Activated T-cell treated with anti-CD3 and anti-CD28 coated beads, Interleukin-2, amount 50 U/mL, for 48 hours (primary cell): Measurements from ENCODE around the gene BANF2.
"Not testable (repeated sequence)": the region's sequence is repeated elsewhere in the genome, so short reads cannot be mapped to it uniquely, and the experiment has no call there.

Experiments used
- DNase-seq, 2 experiments: peaks; one replicate each; pipeline ENCODE4 v3.0.0-alpha.2; 2020

Gene BANF2

DNA sequence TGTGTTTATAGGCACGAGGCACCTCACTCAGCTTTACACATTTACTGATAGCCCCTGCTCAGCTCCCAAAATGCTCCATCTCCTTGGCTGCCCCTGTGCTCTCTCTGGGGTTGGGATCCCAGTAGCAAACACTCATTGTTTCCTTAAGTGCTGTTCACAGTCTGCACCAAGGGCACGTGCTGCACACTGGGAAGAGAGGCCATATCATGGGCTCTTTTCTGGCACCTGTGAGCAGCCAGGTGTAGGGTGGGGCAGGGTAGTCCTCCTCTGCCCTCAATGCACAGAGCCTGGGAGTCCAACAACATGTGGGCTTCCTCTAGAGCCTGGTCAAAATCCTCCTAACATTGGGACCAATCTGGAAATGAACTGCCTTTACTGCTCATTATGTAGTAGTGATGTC, 67.9 kb downstream of the BANF2 start:
- DNase-seq: no peak

DNA sequence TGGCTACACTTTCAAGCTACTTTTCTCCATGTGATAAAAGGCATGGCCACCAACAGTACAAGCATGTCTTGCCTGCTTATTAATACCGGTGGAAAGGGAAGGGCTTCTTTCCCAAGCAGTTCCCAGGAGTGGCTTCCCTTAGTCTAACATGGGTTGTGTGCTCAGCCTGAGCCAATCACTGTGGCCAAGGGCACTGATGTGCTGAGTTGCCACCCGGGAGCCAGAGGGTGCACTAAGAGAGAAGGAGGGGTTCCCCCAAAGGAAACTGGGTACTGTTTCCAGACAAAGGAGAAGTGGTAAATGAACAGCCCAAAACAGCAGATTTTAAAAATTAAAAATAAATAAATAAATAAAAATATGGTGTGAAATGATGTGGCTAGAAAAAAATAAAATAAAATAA, 68.5 kb downstream of the BANF2 start:
- DNase-seq: no peak

GRCh38 chr20:17769716-17770115, 70.0 kb downstream of the BANF2 start:
- DNase-seq: not testable (repeated sequence)

GRCh38 chr20:17771206-17772004, 71.6 kb downstream of the BANF2 start:
- no peak for DNase-seq

GRCh38 chr20:17772005-17772343, 72.2 kb downstream of the BANF2 start:
- DNase-seq: no peak

- DNase-seq: no peak
Measured at GRCh38 chr20:17773619-17774018, 73.9 kb downstream of the BANF2 start.

- DNase-seq: no peak
Measured at GRCh38 chr20:17775600-17775999, 75.8 kb downstream of the BANF2 start.

GRCh38 chr20:17776551-17776950, 76.8 kb downstream of the BANF2 start:
- no peak for DNase-seq

- not testable (repeated sequence) for DNase-seq
Measured at GRCh38 chr20:17779011-17779410, 79.2 kb downstream of the BANF2 start.

DNA sequence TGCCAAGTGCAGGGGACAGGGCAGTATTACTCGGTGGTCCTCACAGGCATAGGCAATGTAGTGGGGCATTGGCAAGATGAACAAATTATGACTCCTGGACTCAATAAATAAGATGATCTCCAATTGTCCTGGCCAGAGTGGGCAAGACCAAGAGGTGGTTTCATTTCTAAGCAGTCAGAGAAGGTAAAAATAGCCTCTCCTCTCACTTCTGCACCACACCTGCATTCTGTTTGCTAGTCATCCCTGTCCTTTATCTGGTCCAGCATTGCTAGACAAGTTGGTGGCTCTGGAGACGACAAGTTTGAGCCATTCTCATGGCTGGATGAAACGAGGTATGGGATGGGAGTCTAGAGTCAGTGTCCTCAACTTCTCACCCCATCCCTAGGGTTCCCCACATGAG, 83.0 kb downstream of the BANF2 start:
- DNase-seq: no peak

DNA sequence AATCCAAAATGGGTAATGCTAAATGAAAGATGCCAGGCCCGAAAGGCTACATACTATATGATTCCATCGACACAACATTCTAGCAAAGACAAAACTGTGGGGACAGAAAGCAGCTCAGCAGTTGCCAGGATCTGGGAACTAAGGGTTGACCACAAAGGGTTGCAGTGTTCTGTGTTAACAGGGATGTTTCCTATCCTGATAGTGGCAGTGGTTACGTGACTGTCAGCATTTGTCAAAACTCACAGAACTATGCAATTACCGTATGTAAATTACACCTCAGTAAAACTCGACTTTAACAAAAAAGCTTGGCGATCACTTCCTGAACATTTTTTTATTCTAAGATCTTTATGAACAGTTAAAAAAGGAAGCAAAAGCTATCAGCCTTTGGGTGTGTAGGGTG, 83.9 kb downstream of the BANF2 start:
- no peak for DNase-seq

- no peak for DNase-seq
Measured at GRCh38 chr20:17785007-17785406, 85.2 kb downstream of the BANF2 start.
